Smooth muscle cell (in vitro differentiated cells): ENCODE measurements around the gene CUL4A. TPM values are rescaled to one million over a fixed set of nuclear protein-coding genes. Genes with fewer than 3 reads are reported as not detected.
"Not testable (repeated sequence)": the region's sequence is repeated elsewhere in the genome, so short reads cannot be mapped to it uniquely, and the experiment has no call there.

Experiments used
- DNase-seq: peaks from one replicate; lab custom pipeline; 2025; ENCODE audit not compliant: unreplicated experiment; lab: John Stamatoyannopoulos, UW
- H2AFZ ChIP-seq: fragments of 200-600 bp; sonication (generic); 2 replicates; pipeline ENCODE4 v1.6.0; 2016; ENCODE audit warnings: antibody characterized with exemption, low read depth, mild to moderate bottlenecking
- H3F3A ChIP-seq: fragments of 200-600 bp; sonication (generic); 2 replicates; pipeline ENCODE4 v1.6.0; 2017; ENCODE audit warnings: antibody characterized with exemption, low read depth
- H3K27ac ChIP-seq: fragments of 200-600 bp; sonication (generic); 2 replicates; pipeline ENCODE4 v1.5.1; 2016; ENCODE audit warnings: low read depth, mild to moderate bottlenecking
- H3K27me3 ChIP-seq: fragments of 200-600 bp; sonication (generic); 2 replicates; pipeline ENCODE4 v1.6.1; 2016; ENCODE audit warnings: low read depth, mild to moderate bottlenecking
- H3K36me3 ChIP-seq: fragments of 200-600 bp; sonication (generic); 2 replicates; pipeline ENCODE4 v1.5.1; 2016; ENCODE audit warnings: low read depth
- H3K4me1 ChIP-seq: fragments of 200-600 bp; sonication (generic); 2 replicates; pipeline ENCODE4 v1.5.1; 2016; ENCODE audit warnings: low read depth
- H3K4me2 ChIP-seq: fragments of 200-600 bp; sonication (generic); 2 replicates; pipeline ENCODE4 v1.6.0; 2016; ENCODE audit warnings: mild to moderate bottlenecking
- H3K4me3 ChIP-seq: fragments of 200-600 bp; sonication (generic); 2 replicates; pipeline ENCODE4 v1.5.1; 2016; ENCODE audit warnings: mild to moderate bottlenecking
- H3K79me2 ChIP-seq: fragments of 200-600 bp; sonication (generic); 2 replicates; pipeline ENCODE4 v1.6.0; 2016; ENCODE audit warnings: low read depth, mild to moderate bottlenecking
- H3K9ac ChIP-seq: fragments of 200-600 bp; sonication (generic); 2 replicates; pipeline ENCODE4 v1.6.0; 2016; ENCODE audit warnings: low read depth
- H3K9me3 ChIP-seq: fragments of 200-600 bp; sonication (generic); replicated peaks from 2 replicates; pipeline ENCODE4 v1.5.1; 2016; ENCODE audit warnings: low read depth
- H4K20me1 ChIP-seq: fragments of 200-600 bp; sonication (generic); 2 replicates; pipeline ENCODE4 v1.6.0; 2016; ENCODE audit warnings: low read depth
- WGBS: methylation state at CpG from one replicate; pipeline ENCODE4 v1.1.7; 2016; ENCODE audit warnings: low lambda C conversion rate; 5-methylcytosine and 5-hydroxymethylcytosine counted together
- polyA plus RNA-seq: library from polyadenylated mRNA; unstranded; fragments of >200 nt; fragmentation: Nextera tagmentation; extraction: Ambion mirVana; gene quantifications from 2 replicates; pipeline ENCODE4 v1.2.1, GENCODE V29; 2016
- total RNA-seq: library from RNA; depleted of rRNA; stranded (reverse); fragments of >200 nt; gene quantifications from 2 replicates; pipeline ENCODE4 v1.2.3, GENCODE V29; 2014
- TF ChIP-seq, protein P1 (sequence below): fragments of 200-600 bp; sonication (generic); IDR thresholded peaks from 2 replicates; pipeline ENCODE4 v1.5.1; 2017; ENCODE audit warnings: borderline replicate concordance, mild to moderate bottlenecking, antibody characterized with exemption; ENCODE audit not compliant: insufficient read depth, poor library complexity, severe bottlenecking

Gene CUL4A
- total and polyA plus RNA-seq, 2 experiments from 2014 or later, result 40.3 to 62.7 TPM

DNA sequence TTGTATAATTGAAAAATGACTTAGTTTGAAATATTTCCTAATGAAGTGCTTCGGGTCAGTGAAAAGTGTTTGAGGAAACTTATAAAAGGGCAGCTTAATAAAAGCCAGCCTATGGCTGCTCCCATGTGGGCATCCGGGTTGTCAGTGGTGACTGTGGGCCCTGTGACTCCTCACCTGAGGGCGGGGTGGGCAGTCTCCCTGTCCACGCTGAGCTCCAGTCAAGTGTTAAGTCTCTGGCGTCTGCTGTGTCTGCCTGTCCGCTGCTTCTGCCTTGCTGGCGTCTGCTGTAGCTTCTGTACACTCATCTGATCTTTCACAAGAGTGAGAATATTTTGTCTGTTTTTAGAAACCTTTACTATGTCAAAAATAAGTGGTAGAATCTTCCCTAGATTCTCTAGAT, 94.7 kb downstream of the CUL4A start:
- no peak overlapping the region for H3K9ac ChIP-seq
- DNase-seq, result no peak
- no peaks in the 10 kb centered on the region for H3K27me3 ChIP-seq
- no peaks in the 10 kb centered on the region for H3K4me1 ChIP-seq
- no peaks in the 10 kb centered on the region for H3K9me3 ChIP-seq
- 95% methylated on average over 7 of the region's 7 CpGs for WGBS
- H3K79me2 ChIP-seq, result peaks cover 93% of the 10 kb centered on the region
- no peak overlapping the region for H3K4me3 ChIP-seq
- H2AFZ ChIP-seq, result no peak overlapping the region
- TF ChIP-seq, protein P1, sequence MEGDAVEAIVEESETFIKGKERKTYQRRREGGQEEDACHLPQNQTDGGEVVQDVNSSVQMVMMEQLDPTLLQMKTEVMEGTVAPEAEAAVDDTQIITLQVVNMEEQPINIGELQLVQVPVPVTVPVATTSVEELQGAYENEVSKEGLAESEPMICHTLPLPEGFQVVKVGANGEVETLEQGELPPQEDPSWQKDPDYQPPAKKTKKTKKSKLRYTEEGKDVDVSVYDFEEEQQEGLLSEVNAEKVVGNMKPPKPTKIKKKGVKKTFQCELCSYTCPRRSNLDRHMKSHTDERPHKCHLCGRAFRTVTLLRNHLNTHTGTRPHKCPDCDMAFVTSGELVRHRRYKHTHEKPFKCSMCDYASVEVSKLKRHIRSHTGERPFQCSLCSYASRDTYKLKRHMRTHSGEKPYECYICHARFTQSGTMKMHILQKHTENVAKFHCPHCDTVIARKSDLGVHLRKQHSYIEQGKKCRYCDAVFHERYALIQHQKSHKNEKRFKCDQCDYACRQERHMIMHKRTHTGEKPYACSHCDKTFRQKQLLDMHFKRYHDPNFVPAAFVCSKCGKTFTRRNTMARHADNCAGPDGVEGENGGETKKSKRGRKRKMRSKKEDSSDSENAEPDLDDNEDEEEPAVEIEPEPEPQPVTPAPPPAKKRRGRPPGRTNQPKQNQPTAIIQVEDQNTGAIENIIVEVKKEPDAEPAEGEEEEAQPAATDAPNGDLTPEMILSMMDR, result no peak
- no peak overlapping the region for H3K27ac ChIP-seq
- H4K20me1 ChIP-seq, result peaks cover 93% of the 10 kb centered on the region
- H3K4me2 ChIP-seq, result no peak overlapping the region
- no peaks in the 10 kb centered on the region for H3K36me3 ChIP-seq
- H3F3A ChIP-seq, result no peaks in the 10 kb centered on the region

DNA sequence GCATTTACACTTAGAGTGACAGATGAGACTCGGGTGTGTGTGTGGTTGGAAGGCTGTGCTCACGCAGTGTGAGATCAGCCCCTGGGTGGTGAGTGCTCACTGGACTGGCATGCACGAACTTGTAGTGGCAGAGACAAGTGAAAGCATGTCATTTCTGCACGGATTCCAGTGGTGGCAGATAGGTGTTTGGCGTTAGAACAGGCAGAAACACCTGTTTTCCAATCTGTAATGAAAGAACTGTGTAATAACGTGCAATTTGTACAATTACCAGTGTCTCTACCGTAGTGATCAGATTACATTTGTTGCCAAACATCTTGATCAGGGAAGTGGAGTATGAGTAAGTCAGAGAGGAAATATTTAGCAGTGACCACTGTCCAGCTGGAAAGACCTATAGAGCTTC, 95.8 kb downstream of the CUL4A start:
- no peak overlapping the region for H3K9ac ChIP-seq
- no peaks in the 10 kb centered on the region for H3F3A ChIP-seq
- H3K4me2 ChIP-seq, result no peak overlapping the region
- no peak overlapping the region for H3K4me3 ChIP-seq
- TF ChIP-seq, protein P1, result no peak
- peaks cover 90% of the 10 kb centered on the region for H3K79me2 ChIP-seq
- no peaks in the 10 kb centered on the region for H3K36me3 ChIP-seq
- 61% methylated on average over 7 of the region's 7 CpGs for WGBS
- H4K20me1 ChIP-seq, result peaks cover 92% of the 10 kb centered on the region
- no peak overlapping the region for H2AFZ ChIP-seq
- no peak overlapping the region for H3K27ac ChIP-seq
- H3K9me3 ChIP-seq, result no peaks in the 10 kb centered on the region
- no peaks in the 10 kb centered on the region for H3K4me1 ChIP-seq
- no peaks in the 10 kb centered on the region for H3K27me3 ChIP-seq
- DNase-seq, result no peak

DNA sequence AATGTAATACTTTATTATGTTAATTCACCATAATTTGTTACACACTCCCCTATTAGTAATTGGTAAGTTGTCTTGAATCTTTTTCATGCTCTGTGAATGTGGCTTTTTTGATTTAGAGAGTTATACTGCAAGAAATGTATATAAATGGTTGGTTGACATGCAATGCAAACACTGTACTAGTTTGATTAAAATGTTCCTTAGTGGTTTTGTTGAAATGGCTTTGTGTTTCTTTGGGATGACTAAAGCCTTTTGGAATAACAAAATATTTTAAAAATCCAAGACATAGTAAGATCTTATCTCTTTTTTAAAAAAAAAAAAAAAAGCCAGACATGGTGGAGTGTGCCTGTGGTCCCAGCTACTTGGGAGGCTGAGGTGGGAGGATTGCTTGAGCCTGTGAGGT, 98.1 kb downstream of the CUL4A start:
- H3K36me3 ChIP-seq, result no peaks in the 10 kb centered on the region
- H3K4me2 ChIP-seq, result no peak overlapping the region
- TF ChIP-seq, protein P1, result no peak
- H2AFZ ChIP-seq, result no peak overlapping the region
- H3F3A ChIP-seq, result no peaks in the 10 kb centered on the region
- DNase-seq, result no peak
- H3K9ac ChIP-seq, result no peak overlapping the region
- H4K20me1 ChIP-seq, result peaks cover 86% of the 10 kb centered on the region
- H3K9me3 ChIP-seq, result no peaks in the 10 kb centered on the region
- peaks cover 69% of the 10 kb centered on the region for H3K79me2 ChIP-seq
- H3K4me1 ChIP-seq, result no peaks in the 10 kb centered on the region
- H3K27me3 ChIP-seq, result no peaks in the 10 kb centered on the region
- H3K27ac ChIP-seq, result no peak overlapping the region
- H3K4me3 ChIP-seq, result no peak overlapping the region

DNA sequence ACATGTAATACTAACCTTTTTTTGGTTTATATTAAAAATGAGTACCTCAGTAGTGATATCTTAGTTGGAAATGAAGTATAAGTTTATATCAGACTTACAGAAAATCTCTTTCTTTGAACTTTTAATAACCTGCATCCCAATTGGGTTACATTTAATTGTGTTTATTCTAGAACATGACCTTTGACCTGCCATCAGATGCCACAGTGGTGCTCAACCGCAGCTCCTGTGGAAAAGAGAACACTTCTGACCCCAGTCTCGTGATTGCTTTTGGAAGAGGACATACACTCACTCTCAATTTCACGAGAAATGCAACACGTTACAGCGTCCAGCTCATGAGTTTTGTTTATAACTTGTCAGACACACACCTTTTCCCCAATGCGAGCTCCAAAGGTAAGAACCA, 100.1 kb downstream of the CUL4A start:
- peaks cover 84% of the 10 kb centered on the region for H4K20me1 ChIP-seq
- no peak overlapping the region for H3K4me3 ChIP-seq
- H3F3A ChIP-seq, result no peaks in the 10 kb centered on the region
- H3K9me3 ChIP-seq, result no peaks in the 10 kb centered on the region
- H3K27ac ChIP-seq, result no peak overlapping the region
- H2AFZ ChIP-seq, result no peak overlapping the region
- peaks cover 49% of the 10 kb centered on the region for H3K79me2 ChIP-seq
- H3K9ac ChIP-seq, result no peak overlapping the region
- 93% methylated on average over 6 of the region's 6 CpGs for WGBS
- H3K36me3 ChIP-seq, result no peaks in the 10 kb centered on the region
- H3K27me3 ChIP-seq, result no peaks in the 10 kb centered on the region
- DNase-seq, result no peak
- H3K4me1 ChIP-seq, result no peaks in the 10 kb centered on the region
- TF ChIP-seq, protein P1, result no peak
- H3K4me2 ChIP-seq, result no peak overlapping the region

DNA sequence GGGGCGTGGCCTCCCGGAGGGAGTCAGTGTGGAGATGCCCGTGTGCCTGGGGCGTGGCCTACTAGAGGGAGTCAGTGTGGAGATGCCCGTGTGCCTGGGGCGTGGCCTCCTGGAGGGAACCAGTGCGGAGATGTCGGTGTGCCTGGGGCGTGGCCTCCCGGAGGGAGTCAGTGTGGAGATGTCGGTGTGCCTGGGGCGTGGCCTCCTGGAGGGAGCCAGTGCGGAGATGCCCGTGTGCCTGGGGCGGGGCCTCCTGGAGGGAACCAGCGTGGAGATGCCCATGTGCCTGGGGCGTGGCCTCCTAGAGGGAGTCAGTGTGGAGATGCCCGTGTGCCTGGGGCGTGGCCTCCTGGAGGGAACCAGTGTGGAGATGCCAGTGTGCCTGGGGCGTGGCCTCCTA, 104.7 kb downstream of the CUL4A start:
- WGBS, result 96% methylated on average over 18 of the region's 20 CpGs
- not testable (repeated sequence) for H3F3A ChIP-seq, H3K4me1 ChIP-seq, H3K4me3 ChIP-seq, H2AFZ ChIP-seq, H3K36me3 ChIP-seq, H3K4me2 ChIP-seq, H3K9ac ChIP-seq, DNase-seq, H3K9me3 ChIP-seq, H3K79me2 ChIP-seq, H3K27ac ChIP-seq, H3K27me3 ChIP-seq
- H4K20me1 ChIP-seq, result peaks cover 80% of the 10 kb centered on the region

DNA sequence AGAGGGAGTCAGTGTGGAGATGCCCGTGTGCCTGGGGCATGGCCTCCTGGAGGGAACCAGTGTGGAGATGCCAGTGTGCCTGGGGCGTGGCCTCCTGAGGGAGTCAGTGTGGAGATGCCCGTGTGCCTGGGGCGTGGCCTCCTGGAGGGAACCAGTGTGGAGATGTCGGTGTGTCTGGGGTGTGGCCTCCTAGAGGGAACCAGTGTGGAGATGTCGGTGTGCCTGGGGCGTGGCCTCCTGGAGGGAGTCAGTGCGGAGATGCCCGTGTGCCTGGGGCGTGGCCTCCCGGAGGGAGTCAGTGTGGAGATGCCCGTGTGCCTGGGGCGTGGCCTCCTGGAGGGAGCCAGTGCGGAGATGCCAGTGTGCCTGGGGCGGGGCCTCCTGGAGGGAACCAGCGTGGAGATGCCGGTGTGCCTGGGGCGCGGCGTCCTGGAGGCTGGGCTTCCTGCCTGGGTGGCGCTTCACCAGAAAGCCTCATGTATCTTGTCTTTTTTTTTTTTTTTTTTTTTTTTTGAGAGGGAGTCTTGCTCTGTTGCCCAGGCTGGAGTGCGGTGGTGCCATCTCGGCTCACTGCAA, 105.6 kb downstream of the CUL4A start:
- H3K27me3 ChIP-seq, H3K9ac ChIP-seq, H3K4me1 ChIP-seq, H3K27ac ChIP-seq, H2AFZ ChIP-seq, H3K36me3 ChIP-seq, H3K9me3 ChIP-seq, H3F3A ChIP-seq, H3K4me3 ChIP-seq, H3K79me2 ChIP-seq, DNase-seq, H3K4me2 ChIP-seq: not testable (repeated sequence)
- peaks cover 75% of the 10 kb centered on the region for H4K20me1 ChIP-seq
- WGBS, result 94% methylated on average over 20 of the region's 23 CpGs
